Hepatocyte (in vitro differentiated cells): ENCODE measurements around the gene PAPSS1. TPM values are rescaled to one million over a fixed set of nuclear protein-coding genes. Genes with fewer than 3 reads are reported as not detected.
A peak's percentile ranks its signal among the peaks of the same experiment; 100 is the strongest.

ENCODE experiments used
- DNase-seq: peaks from one replicate; pipeline ENCODE4 v3.0.0-alpha.2; 2016; ENCODE audit warnings: low spot score
- H2AFZ ChIP-seq: fragments of 200-600 bp; sonication (generic); 2 replicates; pipeline ENCODE4 v1.6.0; 2016; ENCODE audit warnings: antibody characterized with exemption, mild to moderate bottlenecking
- H3K27ac ChIP-seq: fragments of 200-600 bp; sonication (generic); 2 replicates; pipeline ENCODE4 v1.5.1; 2016; ENCODE audit warnings: mild to moderate bottlenecking
- H3K27me3 ChIP-seq: fragments of 200-600 bp; sonication (generic); 2 replicates; pipeline ENCODE4 v1.6.1; 2016
- H3K36me3 ChIP-seq: fragments of 200-600 bp; sonication (generic); replicated peaks from 2 replicates; pipeline ENCODE4 v1.5.1; 2016; ENCODE audit warnings: low read depth; ENCODE audit not compliant: insufficient read depth
- H3K4me1 ChIP-seq: fragments of 200-600 bp; sonication (generic); 2 replicates; pipeline ENCODE4 v1.5.1; 2016; ENCODE audit warnings: mild to moderate bottlenecking, moderate library complexity; ENCODE audit not compliant: insufficient read depth
- H3K4me2 ChIP-seq: fragments of 200-600 bp; sonication (generic); 2 replicates; pipeline ENCODE4 v1.6.0; 2016
- H3K4me3 ChIP-seq: fragments of 200-600 bp; sonication (generic); 2 replicates; pipeline ENCODE4 v1.5.1; 2016; ENCODE audit warnings: mild to moderate bottlenecking
- H3K79me2 ChIP-seq: fragments of 200-600 bp; sonication (generic); 2 replicates; pipeline ENCODE4 v1.6.0; 2017; ENCODE audit warnings: mild to moderate bottlenecking
- H3K9me2 ChIP-seq: fragments of 200-600 bp; sonication (generic); replicated peaks from 2 replicates; pipeline ENCODE4 v1.6.0; 2017; ENCODE audit warnings: mild to moderate bottlenecking; ENCODE audit not compliant: insufficient read depth
- H3K9me3 ChIP-seq: fragments of 200-600 bp; sonication (generic); 2 replicates; pipeline ENCODE4 v1.5.1; 2016; ENCODE audit warnings: low read depth, mild to moderate bottlenecking
- H4K20me1 ChIP-seq: fragments of 200-600 bp; sonication (generic); 2 replicates; pipeline ENCODE4 v1.6.0; 2016; ENCODE audit warnings: mild to moderate bottlenecking; ENCODE audit not compliant: insufficient read depth, poor library complexity, severe bottlenecking
- CTCF ChIP-seq: fragments of 200-600 bp; sonication (generic); IDR thresholded peaks from 2 replicates; pipeline ENCODE4 v1.5.1; 2016; ENCODE audit warnings: antibody characterized with exemption, mild to moderate bottlenecking; ENCODE audit not compliant: poor library complexity
- EZH2 ChIP-seq: fragments of 200-600 bp; sonication (generic); IDR thresholded peaks from 2 replicates; pipeline ENCODE4 v1.6.1; 2016; ENCODE audit warnings: antibody characterized with exemption, mild to moderate bottlenecking, borderline replicate concordance
- EZH2phosphoT487 ChIP-seq: fragments of 200-600 bp; sonication (generic); IDR thresholded peaks from one replicate; pipeline ENCODE4 v1.6.1; 2018; ENCODE audit warnings: antibody characterized with exemption, mild to moderate bottlenecking, low read depth, moderate library complexity; ENCODE audit not compliant: unreplicated experiment, severe bottlenecking
- WGBS: methylation state at CpG from one replicate; pipeline ENCODE4 v1.1.6; 2016; ENCODE audit warnings: low lambda C conversion rate; ENCODE audit errors: missing lambda C conversion rate; 5-methylcytosine and 5-hydroxymethylcytosine counted together
- polyA plus RNA-seq: library from polyadenylated mRNA; unstranded; fragments of >200 nt; fragmentation: Nextera tagmentation; extraction: Ambion mirVana; gene quantifications from 2 replicates; pipeline ENCODE4 v1.2.1, GENCODE V29; 2016
- total RNA-seq: library from RNA; depleted of rRNA; stranded (reverse); fragments of >200 nt; gene quantifications from 2 replicates; pipeline ENCODE4 v1.2.3, GENCODE V29; 2014

Gene PAPSS1
- total and polyA plus RNA-seq, 2 experiments from 2014 or later = 102 to 103 TPM

DNA sequence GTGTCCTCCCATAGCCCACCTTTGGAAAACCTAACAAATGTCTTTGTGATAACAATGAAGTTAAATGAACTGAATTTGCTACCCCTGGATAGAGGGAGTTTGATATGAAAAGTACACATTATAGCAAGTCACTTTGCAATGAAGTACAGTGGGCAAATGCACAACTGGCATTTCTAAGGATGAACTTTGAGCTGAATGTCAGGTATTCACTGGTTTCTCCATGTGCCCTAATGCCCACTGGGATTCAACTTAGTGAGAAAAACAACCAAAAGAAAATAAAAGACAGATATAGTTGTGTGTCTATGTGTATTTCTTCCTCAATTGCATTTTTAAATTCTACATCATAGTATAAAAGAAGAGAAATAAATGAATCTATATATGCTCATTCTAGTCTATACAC lies 51.0 kb downstream of the PAPSS1 start:
- Histone ChIP-seq H3K9me2 (no peaks in the 10 kb centered on the region), H3K27ac (no peak overlapping the region), H3K9me3 (no peaks in the 10 kb centered on the region), H3K79me2 (peaks cover 9% of the 10 kb centered on the region), H3K4me3 (no peak overlapping the region), H3K4me2 (no peak overlapping the region), H3K4me1 (peaks cover 6% of the 10 kb centered on the region), H3K27me3 (no peaks in the 10 kb centered on the region), H4K20me1 (no peaks in the 10 kb centered on the region), H2AFZ (no peak overlapping the region), H3K36me3 (no peaks in the 10 kb centered on the region)
- no peak for DNase-seq
- TF ChIP-seq EZH2phosphoT487 (no peak), CTCF (no peak), EZH2 (no peak)

DNA sequence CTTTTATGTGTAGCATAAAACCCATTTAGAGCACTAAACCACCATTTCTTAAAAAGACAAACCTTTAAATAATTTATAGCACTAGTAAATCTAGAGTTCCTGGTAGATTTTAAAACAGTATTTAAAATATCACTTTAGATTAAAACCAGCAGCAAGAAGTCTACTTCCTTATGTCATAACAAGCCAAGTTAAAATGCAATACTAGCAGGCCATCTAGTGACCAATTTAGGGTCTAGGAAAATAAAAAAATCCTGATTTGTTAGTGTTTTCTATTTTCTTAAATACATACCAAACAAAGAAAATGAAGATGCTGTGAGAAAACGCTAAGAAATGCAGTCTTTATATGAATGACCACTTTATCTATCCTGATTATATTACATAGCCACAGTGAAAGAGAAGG lies 53.9 kb downstream of the PAPSS1 start:
- Histone ChIP-seq H2AFZ (no peak overlapping the region), H3K27me3 (no peaks in the 10 kb centered on the region), H3K9me3 (no peaks in the 10 kb centered on the region), H3K79me2 (peaks cover 22% of the 10 kb centered on the region), H3K9me2 (no peaks in the 10 kb centered on the region), H3K27ac (no peak overlapping the region), H3K4me2 (no peak overlapping the region), H3K36me3 (no peaks in the 10 kb centered on the region), H3K4me3 (no peak overlapping the region), H3K4me1 (peaks cover 6% of the 10 kb centered on the region), H4K20me1 (no peaks in the 10 kb centered on the region)
- 20% methylated on average over 1 of the region's 1 CpG for WGBS
- DNase-seq = peak; percentile 43
- TF ChIP-seq EZH2 = no peak
- TF ChIP-seq CTCF = peak; percentile 63

DNA sequence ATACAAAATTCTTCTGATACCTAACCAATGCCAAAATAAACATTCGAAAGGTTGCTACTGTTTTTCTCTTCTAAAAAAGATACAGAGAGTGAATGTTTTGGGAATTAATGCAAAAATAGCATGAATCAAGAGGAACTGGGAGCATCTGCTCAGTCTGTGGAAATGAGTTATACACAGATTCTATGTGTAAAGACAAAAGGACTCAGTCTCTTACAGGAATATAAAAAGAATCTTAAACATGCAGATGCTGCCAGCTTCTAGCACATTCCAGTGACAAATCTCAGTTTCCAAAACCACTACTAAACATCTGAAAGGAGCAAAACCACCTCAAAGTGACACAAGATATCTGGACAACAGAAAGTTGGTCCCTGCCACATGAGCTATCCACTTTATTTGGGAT lies 55.0 kb downstream of the PAPSS1 start:
- no peak overlapping the region for H3K27ac ChIP-seq

More for the DNA sequence above, 55.0 kb downstream of the PAPSS1 start:
- WGBS = 93% methylated on average over 1 of the region's 1 CpG
- Histone ChIP-seq H3K4me2 (no peak overlapping the region), H4K20me1 (no peaks in the 10 kb centered on the region), H3K36me3 (no peaks in the 10 kb centered on the region), H3K27me3 (no peaks in the 10 kb centered on the region), H2AFZ (no peak overlapping the region), H3K4me3 (no peak overlapping the region), H3K9me2 (no peaks in the 10 kb centered on the region), H3K4me1 (peaks cover 6% of the 10 kb centered on the region), H3K9me3 (no peaks in the 10 kb centered on the region), H3K79me2 (peaks cover 25% of the 10 kb centered on the region)
- DNase-seq = no peak
- TF ChIP-seq EZH2phosphoT487 (no peak), EZH2 (no peak), CTCF (no peak)
